NCI-H2081 treated with DMSO at 0.1 percent for 48 hours (cell line): ENCODE results near the gene PDZD2.
"Not testable (repeated sequence)": the region's sequence is repeated elsewhere in the genome, so short reads cannot be mapped to it uniquely, and the experiment has no call there.

Source experiments
- DNase-seq: peaks from one replicate; lab custom pipeline; 2025; lab: John Stamatoyannopoulos, UW

The PDZD2 gene

DNA sequence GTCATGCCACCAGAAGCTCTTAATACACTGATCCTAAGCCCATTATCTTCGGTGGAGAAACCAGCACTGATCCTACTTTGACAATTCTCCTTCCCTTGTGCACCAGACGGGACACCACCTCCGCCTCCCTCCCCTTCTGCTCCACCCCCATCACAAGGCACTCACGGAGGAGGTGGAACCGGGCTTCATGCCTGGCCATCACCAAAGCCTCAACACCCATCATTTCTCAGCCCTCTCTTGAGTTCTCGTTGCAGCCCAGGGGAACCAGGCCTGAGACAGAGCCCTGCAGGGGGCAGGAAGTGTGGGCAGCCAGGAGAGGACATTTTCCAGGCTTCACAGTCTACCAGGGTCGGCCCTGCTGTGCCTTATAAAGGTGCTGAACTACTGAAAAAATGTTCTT is 374.7 kb downstream of the PDZD2 start:
- no peak for DNase-seq

DNA sequence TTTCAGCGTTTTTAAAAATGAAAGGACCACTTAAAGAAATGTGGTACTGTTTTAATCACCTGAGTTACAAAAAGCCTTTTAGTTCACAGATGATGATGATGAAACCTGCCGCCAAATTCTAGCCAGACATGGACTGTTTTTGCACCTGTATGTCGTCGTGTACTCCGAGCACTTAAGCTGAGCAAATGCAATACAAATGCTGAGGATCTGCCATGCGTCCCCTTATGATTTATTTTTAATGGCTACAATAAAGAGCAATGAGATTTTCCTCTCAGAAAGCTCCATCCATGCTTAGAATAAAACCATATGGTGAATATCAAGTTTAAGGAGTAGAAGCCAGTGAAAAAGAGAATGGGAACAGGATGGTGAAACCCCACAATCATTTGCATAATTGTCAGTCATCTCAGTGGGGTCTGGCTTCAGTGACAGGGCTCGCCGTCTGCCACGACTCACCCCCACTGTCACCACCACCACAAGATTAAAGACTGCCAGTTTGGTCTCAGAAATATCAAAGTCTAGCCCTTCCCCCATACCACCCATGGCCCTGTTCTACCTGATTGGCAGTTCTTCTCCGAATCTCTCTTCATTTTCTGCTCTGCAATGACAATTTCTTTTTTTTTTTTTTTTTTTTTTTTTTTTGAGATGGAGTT is 375.3 kb downstream of the PDZD2 start:
- DNase-seq: no peak

DNA sequence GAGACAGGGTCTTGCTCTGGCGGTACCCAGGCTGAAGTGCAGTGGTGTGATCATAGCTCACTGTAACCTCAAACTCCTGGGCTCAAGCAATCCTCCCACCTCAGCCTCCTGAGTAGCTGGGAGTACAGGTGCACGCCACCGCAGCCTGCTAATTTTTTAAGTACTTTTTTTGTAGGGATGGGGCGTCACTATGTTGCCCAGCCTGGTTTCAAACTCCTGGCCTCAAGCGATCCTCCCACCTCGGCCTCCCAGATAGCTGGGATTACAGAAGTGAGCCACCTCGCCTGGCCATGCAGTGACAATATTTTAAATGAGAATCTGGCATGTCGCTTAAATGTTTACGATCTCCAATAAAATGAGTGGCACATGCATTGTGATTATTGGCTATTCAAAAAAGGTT is 376.3 kb downstream of the PDZD2 start:
- DNase-seq: not testable (repeated sequence)

DNA sequence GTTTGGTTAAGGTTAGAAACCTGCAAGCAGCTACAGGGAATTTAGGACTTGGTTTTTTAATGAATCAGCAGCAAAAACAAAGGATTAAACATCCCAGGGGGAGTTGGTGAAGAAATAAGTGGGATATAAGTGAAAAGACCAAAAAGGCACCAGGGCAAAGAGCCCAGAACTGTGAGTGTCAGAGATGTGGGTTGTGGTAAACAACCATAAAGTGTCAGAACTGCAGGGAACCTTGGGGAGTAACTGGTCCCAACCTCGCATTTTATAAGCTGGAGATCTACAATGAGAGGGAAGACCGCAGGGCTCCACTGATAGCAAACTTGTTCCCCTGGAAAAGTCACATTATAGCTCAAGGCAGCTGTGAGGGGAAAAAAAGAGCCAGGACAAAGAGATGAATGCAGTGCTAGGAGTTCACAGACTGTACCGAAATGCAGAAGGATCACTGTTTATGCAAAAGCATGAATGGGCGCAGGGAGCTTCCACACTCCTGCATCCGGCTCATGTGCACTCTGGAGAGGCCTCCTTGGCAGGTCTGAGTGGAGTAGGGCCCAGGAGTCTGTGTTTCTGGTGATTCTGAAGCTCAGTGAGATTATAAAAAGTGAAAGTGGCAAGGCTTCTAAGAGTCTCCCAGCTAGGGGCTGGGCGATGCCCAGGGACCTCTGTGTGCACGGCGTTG is 378.9 kb downstream of the PDZD2 start:
- DNase-seq: no peak

DNA sequence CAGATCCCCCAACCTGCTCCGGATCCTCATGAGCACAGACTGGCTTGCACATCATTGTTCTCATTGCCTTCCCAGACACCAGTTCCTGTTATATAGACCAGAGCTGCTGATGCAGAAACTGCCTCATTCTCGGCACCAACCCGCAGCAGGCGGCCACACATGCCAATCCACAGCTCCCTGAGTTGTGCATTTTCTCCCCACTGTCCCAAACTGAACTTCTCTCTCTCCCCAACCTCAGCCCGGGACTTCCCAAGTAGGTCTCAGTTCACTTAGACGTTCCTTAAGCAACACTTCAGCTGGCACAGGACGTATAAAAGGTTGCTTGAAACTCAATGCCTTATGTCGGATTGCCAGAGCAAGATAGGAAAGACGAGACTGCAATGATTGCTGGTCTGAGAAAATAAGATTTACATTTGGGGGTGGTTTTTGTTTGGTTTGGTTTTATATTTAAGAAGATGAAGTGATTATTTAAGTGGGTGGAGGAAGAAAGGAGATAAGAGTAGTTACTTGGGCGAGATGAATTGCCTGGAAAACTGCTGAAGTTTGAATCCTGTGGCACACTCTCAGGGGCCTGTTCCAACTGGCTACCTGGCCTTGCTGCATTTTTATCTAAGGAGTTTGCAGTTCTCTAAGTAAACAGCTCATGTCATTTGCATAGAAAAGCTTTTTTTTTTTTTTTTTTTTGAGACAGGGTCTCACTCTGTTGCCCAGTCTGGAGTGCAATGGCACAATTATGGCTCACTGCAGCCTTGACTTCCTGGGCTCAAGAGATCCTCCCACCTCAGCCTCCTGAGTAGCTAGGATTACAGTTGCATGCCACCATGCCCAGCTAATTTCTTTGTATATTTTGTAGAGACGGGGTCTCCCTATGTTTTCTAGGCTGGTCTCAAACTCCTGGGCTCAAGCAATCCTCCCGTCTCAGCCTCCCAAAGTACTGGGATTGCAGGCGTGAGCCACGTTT is 379.8 kb downstream of the PDZD2 start:
- DNase-seq: no peak

DNA sequence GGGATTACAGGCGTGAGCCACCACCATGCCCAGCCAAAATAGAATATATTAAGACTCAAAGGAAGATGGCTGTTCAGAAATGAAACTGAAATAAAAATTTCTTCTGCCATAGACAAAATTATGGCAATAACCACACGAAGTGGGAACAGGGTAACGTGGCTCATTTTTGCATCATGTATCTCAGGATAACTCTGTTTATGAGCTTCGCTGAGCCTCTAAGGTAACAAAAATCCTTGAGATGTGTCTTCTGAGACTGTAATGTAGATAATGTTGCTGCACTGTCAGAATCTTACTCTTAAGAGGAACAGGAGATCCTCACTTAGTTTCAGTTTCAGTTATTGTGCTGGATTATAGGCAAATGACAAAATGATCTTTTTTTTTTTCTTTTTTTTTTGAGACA is 381.3 kb downstream of the PDZD2 start:
- no peak for DNase-seq

DNA sequence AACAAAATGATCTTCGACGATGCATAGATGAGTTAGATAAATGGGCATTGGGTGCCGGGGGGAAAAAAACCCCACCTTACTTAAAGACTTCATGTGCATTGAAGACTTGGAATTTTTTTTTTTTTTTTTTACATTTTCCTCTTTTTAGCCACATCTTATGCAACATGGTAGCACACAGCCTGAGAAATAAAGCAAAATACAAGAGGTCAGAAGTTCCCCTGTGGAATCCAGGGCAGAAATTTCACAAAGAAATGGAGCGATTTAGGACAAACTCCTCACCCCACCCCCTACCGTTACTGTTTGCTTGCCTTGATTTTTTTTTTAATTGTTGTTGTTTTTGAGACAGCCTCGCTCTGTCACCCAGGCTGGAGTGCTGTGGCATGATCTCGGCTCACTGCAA is 382.0 kb downstream of the PDZD2 start:
- no peak for DNase-seq

DNA sequence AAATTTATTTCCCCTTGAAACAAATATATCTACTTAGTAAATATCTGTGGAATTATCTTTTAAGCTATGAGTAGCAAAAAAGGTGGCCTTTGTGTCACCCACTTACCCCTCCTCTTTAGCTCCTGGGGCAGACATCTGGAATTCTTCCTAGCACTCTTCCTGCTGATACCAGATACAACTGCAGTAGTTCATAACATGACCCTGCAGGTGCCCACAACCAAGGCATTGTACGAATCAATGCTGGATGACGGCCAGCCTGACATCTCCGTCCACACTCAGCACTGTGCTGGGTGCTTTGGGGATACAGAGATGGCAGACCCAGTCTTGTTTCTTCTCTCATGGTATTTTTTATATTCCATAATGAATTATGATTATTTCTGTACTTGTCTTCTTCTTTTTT is 382.8 kb downstream of the PDZD2 start:
- DNase-seq: no peak

DNA sequence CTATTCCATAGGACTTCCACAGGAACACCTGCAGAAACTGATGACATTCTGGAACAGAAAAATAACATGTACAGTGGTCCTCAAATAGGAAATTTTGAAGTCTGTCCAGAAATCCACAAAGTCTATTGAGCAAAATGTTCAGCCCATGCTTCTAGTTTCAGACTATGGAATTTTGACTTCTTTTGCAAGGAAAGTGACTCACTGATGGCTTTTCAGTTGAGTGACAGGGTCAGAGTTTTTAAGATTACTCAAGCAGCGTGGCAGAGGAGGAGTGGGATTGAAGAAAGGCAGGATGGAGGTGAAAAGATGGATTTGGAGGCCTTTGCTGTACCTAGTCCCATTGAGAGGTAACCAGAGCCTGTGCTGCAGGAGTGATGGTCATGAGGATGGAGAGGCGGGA is 383.7 kb downstream of the PDZD2 start:
- DNase-seq: no peak

DNA sequence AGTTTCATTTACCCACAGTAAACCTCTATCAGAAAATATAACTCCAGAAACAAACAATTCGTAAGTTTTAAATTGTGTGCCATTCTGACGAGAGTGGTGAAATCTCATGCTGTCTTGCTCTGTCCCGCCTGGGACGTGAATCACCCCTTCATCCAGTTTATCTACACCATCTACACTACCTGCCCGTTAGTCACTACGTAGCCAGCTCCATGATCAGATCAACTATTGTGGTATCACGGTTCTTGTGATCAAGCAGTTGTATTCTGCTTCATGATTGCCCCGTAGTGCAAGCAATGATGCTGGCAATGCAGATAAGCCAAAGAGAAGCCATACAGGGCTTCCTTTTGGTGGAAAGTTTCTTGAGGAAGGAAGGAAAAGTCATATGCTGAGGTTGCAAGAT is 384.9 kb downstream of the PDZD2 start:
- DNase-seq: no peak

DNA sequence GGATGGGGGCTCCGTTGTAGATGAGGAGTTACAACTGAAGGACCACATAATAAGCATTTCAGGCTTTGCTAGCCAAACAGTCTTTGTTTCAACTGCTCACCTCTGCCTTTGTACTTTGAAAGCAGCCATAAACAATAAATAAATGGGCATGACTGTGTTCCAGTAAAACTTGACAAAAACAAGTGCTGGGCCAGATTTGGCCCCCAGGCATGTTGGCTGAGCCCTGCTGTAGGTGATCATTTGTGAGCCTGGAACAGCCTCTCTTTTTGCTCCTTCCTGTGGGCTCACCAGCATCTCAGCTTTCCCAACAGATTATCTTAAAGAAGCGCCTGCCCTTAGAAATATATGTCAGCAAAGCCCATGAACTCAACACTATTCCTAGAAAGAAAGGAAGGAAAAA is 385.8 kb downstream of the PDZD2 start:
- no peak for DNase-seq

DNA sequence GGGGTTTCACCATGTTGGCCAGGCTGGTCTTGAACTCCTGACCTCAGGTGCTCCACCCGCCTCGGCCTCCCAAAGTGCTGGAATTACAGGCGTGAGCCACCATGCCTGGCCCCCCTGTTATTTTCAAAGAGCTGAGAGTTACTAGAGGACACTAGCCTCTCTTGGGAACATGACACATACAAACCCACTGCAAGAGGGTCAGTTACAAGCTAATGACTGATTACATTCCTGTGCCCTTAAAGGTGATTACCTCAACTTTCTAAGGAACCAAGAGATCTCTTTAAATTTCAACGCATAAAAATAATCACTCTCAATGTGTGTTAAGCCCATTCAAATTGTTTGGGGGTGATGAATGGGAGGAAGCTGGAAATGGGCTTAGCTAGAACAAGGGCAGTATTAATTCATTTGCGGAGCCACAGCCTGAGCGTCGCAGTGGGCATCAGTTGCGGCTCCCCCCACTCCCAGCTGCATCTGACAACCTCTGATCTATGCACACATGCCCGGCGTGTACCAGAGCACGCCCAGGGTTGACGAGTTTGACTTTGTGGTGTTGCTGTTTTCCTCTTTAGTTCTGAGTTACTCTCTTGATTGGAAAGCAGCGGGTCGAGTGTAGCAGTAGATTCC is 388.3 kb downstream of the PDZD2 start:
- DNase-seq: no peak

DNA sequence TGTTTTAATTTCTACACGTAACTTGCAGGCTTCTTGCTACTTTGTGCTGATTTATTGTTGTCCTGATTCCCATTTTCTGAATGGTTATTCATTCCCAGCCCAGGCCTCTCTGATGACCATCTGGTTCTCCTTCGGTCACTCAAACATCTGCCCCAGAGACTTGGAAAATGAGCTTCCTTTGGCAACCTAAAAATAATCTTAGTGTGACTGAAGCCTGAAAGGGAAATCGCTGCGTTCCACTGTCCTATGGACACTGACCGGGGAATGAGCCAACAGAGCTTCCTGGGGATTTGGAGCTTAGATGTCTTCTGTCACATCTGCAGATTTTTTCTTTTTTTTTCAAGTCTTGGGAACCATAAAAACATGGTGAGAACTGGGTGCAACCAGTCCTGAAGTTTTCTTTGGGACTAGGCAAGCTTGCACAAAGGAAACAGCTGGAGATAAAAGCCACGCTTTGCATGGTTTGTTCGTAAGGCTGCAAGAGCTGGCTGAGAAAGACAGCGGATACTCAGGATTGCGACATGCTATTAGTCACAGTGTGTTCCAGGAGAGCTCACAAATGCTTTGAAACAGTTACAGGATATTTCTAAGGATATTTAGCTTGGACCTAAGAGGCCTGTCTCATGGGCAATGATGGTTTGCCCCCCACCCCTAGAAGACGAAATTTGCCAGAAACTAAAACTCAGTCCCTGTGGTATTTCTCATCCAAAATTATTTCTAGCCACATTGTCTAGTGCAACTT is 389.0 kb downstream of the PDZD2 start:
- no peak for DNase-seq

DNA sequence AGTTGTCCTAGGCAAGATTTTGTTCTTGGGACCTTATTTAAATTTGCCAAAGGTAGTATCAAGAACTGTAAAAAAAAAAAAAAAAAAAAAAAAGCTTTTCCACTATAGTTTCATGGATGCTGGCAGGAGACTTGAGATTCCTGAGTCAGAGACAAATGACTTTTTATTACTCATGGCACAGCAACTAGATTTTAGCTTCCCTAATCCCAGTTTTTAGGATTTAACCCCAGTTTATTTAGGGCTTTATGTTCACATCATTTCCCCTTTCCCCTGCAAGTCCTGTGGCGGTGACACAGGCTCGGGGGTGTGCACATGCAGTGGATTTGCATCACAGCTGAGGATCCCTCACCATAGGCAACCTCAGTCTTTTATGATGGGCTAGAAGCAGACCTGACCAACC is 390.3 kb downstream of the PDZD2 start:
- DNase-seq: no peak

DNA sequence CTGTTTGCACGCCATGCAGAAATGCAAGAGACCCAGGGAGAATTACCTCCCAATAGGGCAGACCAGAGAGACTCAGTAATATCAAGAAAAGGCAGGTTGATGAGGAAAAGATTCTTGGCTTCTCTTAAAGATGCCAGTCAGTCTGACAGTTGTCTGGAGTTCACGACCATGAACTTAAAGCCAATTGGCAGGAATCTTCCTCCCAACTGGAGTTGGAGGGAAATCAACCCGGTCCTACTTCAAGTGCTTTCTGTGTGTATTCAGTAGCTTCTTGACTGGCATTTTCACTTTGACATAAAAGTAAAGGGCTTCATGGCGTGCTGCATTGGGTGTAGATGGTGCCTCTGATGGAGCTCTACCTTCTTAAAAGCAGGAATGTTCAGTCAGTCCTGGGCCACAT is 390.9 kb downstream of the PDZD2 start:
- no peak for DNase-seq

DNA sequence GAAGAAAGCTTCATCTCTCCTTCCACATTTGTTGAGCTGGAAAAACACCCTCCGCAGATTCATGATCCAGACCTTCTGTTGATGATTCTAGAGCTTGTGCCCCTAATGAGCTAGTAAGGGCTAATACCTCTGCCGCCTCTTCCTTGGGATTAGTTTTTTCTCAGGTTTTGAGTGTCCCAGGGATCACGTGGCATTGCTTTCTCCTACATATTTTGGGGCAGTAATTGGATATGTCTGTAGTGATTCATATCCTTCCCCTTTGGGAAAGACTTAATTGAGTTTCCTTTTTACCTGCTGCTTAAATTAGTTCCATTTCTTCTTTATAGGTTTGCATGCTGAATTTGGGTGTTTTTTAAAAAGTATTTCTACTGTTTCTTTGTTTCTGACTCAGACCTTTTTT is 391.3 kb downstream of the PDZD2 start:
- DNase-seq: no peak

DNA sequence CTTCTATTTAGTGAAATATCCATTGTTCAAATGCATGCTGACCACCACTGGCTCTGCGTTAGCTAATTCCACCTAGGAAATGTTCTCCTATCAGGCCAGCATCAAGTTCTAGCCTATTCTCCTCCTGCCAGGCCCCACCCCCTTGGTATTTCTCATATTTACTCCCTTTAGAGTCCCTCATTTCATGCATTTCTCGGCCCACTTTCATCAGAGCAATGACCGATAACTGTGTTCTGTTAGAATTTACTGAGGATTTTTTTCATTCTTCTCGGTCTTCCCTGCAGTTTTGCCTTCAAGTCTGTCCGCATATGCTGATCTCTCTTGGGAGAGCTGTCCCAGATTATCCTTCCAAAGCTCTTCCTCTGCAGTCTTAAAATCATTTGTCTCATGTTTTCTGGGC is 391.8 kb downstream of the PDZD2 start:
- DNase-seq: no peak

DNA sequence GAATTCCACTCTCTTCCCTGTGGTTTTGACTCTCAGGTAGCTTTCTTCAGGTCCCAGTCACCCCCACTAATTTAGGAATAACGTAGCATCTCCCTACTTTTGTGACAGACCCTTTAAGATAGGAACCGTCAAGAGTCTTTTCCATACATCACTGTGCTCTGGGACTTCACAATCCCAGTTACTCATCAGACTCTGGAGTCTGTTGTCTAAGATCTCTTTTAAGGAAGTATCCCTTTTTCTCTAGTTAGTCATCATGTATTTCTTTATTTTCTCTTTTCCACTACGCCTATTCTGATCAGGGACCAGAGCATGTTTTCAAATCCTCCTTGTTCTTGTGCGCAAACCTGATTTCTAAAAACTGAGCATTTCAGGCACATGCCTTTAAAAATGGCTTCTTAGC is 392.2 kb downstream of the PDZD2 start:
- DNase-seq: no peak

DNA sequence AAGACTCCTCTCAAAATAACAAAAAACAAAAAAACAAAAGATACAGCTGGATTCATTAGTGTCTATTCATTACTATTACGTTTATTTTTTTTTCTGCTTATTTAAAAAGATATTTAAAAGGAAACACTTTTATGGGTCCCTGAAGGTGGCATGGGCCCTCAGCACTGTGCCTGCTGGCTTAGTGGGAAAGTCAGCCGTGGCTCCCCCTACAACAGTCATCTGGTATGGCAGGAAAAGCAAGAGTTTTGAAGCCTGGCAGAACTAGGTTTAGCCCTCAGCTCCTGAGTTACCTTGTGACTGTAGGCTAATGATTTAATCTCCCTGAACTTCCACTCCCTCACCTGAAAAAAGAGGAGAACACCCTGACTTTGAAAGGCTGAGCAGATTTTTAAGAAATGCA is 399.6 kb downstream of the PDZD2 start:
- DNase-seq: no peak

DNA sequence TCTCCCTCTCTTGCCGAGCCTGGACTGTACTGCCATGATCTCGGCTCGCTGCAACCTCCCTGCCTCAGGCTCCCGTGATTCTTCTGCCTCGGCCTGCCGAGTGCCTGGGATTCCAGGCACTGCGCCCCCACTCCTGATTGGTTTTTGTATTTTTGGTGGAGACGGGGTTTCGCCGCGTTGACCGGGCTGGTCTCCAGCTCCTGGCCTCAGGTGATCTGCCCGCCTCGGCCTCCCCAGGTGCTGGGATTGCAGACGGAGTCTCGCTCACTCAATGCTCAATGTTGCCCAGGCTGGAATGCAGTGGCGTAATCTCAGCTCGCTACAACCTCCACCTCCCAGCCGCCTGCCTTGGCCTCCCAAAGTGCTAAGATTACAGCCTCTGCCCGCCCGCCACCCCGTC is 400.2 kb downstream of the PDZD2 start:
- DNase-seq: not testable (repeated sequence)

DNA sequence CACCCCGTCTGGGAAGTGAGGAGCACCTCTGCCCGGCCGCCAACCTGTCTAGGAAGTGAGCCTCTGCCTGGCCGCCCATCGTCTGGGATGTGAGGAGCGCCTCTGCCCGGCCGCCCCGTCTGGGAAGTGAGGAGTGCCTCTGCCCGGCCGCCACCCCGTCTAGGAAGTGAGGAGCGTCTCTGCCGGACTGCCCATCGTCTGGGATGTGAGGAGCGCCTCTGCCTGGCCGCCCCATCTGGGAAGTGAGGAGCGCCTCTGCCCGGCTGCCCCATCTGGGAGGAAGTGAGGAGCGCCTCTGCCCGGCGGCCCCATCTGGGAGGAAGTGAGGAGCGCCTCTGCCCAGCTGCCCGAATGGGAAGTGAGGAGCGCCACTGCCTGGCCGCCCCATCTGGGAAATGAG is 400.7 kb downstream of the PDZD2 start:
- DNase-seq: not testable (repeated sequence)

DNA sequence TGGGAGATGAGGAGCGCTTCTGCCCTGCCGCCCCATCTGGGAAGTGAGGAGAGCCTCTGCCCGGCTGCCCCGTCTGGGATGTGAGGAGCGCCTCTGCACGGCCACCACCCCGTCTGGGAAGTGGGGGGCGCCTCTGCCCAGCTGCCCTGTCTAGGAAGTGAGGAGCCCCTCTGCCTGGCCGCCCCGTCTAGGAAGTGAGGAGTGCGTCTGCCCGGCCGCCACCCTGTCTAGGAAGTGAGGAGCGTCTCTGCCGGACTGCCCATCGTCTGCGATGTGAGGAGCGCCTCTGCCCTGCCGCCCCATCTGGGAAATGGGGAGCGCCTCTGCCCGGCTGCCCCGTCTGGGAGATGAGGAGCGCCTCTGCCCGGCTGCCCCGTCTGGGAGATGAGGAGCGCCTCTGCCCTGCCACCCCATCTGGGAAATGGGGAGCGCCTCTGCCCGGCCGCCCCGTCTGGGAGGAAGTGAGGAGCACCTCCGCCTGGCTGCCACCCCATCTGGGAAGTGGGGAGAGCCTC is 401.3 kb downstream of the PDZD2 start:
- not testable (repeated sequence) for DNase-seq
